Measurements from ENCODE around the gene SMU1.

Gene SMU1

GRCh38 chr9:33029231-33029786, 47.2 kb downstream of the SMU1 start:
- H3K27me3 ChIP-seq (replicated peaks; ENCODE audit: control insufficient read depth, insufficient read depth, low read length, poor library complexity, severe bottlenecking) = no peaks in the 10 kb centered on the region
- peaks cover 68% of the 10 kb centered on the region for H3K36me3 ChIP-seq (ENCODE audit: control insufficient read depth, insufficient read depth, low read length)
- H3K9me3 ChIP-seq (ENCODE audit: control insufficient read depth, low read length) = no peaks in the 10 kb centered on the region
- no peak for DNase-seq
- peaks cover 29% of the 10 kb centered on the region for H3K4me1 ChIP-seq (ENCODE audit: control insufficient read depth, insufficient read depth, low read length, poor library complexity, severe bottlenecking)
- no peak overlapping the region for H3K4me3 ChIP-seq (ENCODE audit: insufficient read depth, low read depth, low read length, poor library complexity, severe bottlenecking)
- H3K27ac ChIP-seq (ENCODE audit: insufficient read depth, low read length, poor library complexity, severe bottlenecking) = no peak overlapping the region

- peak; percentile 72 to 82 (median 79) for DNase-seq
- no peaks in the 10 kb centered on the region for H3K27me3 ChIP-seq (replicated peaks; ENCODE audit: control insufficient read depth, insufficient read depth, low read length, poor library complexity, severe bottlenecking)
- H3K36me3 ChIP-seq (ENCODE audit: control insufficient read depth, insufficient read depth, low read length) = peaks cover 34% of the 10 kb centered on the region
- peak overlapping the region; percentile 100 for H3K4me3 ChIP-seq (ENCODE audit: insufficient read depth, low read depth, low read length, poor library complexity, severe bottlenecking)
- H3K27ac ChIP-seq (ENCODE audit: insufficient read depth, low read length, poor library complexity, severe bottlenecking) = peak overlapping the region; percentile 100
- no peaks in the 10 kb centered on the region for H3K9me3 ChIP-seq (ENCODE audit: control insufficient read depth, low read length)
- peaks cover 28% of the 10 kb centered on the region for H3K4me1 ChIP-seq (ENCODE audit: control insufficient read depth, insufficient read depth, low read length, poor library complexity, severe bottlenecking)
Observed at GRCh38 chr9:33025572-33026342, 50.7 kb downstream of the SMU1 start.

GRCh38 chr9:33024966-33025571, 51.4 kb downstream of the SMU1 start, which contains the start of gene DNAJA1:
TSS of gene DNAJA1 (plus strand) at chr9:33025273. CDS start at chr9:33026485, 1,212 bp downstream.
- peak within 1 kb of the TSS; percentile 100 for H3K27ac ChIP-seq (ENCODE audit: insufficient read depth, low read length, poor library complexity, severe bottlenecking)
- peak; percentile 91 to 94 (median 91) for DNase-seq
- H3K4me1 ChIP-seq (ENCODE audit: control insufficient read depth, insufficient read depth, low read length, poor library complexity, severe bottlenecking) = peaks cover 28% of the 10 kb centered on the region
- H3K9me3 ChIP-seq (ENCODE audit: control insufficient read depth, low read length) = no peaks in the 10 kb centered on the region
- no peaks in the 10 kb centered on the region for H3K27me3 ChIP-seq (replicated peaks; ENCODE audit: control insufficient read depth, insufficient read depth, low read length, poor library complexity, severe bottlenecking)
- peak within 1 kb of the TSS; percentile 100 for H3K4me3 ChIP-seq (ENCODE audit: insufficient read depth, low read depth, low read length, poor library complexity, severe bottlenecking)
- peaks cover 27% of the 10 kb centered on the region for H3K36me3 ChIP-seq (ENCODE audit: control insufficient read depth, insufficient read depth, low read length)

GRCh38 chr9:33024126-33024965, 52.1 kb downstream of the SMU1 start:
- no peak for DNase-seq
- H3K36me3 ChIP-seq (ENCODE audit: control insufficient read depth, insufficient read depth, low read length) = peaks cover 23% of the 10 kb centered on the region
- peaks cover 28% of the 10 kb centered on the region for H3K4me1 ChIP-seq (ENCODE audit: control insufficient read depth, insufficient read depth, low read length, poor library complexity, severe bottlenecking)
- peak overlapping the region; percentile 100 for H3K27ac ChIP-seq (ENCODE audit: insufficient read depth, low read length, poor library complexity, severe bottlenecking)
- H3K9me3 ChIP-seq (ENCODE audit: control insufficient read depth, low read length) = no peaks in the 10 kb centered on the region
- H3K27me3 ChIP-seq (replicated peaks; ENCODE audit: control insufficient read depth, insufficient read depth, low read length, poor library complexity, severe bottlenecking) = no peaks in the 10 kb centered on the region
- peak overlapping the region; percentile 100 for H3K4me3 ChIP-seq (ENCODE audit: insufficient read depth, low read depth, low read length, poor library complexity, severe bottlenecking)

- peaks cover 16% of the 10 kb centered on the region for H3K36me3 ChIP-seq (ENCODE audit: control insufficient read depth, insufficient read depth, low read length)
- H3K27me3 ChIP-seq (replicated peaks; ENCODE audit: control insufficient read depth, insufficient read depth, low read length, poor library complexity, severe bottlenecking) = no peaks in the 10 kb centered on the region
- peaks cover 24% of the 10 kb centered on the region for H3K4me1 ChIP-seq (ENCODE audit: control insufficient read depth, insufficient read depth, low read length, poor library complexity, severe bottlenecking)
- peak overlapping the region; percentile 100 for H3K27ac ChIP-seq (ENCODE audit: insufficient read depth, low read length, poor library complexity, severe bottlenecking)
- no peak overlapping the region for H3K4me3 ChIP-seq (ENCODE audit: insufficient read depth, low read depth, low read length, poor library complexity, severe bottlenecking)
- DNase-seq = no peak
- no peaks in the 10 kb centered on the region for H3K9me3 ChIP-seq (ENCODE audit: control insufficient read depth, low read length)
Observed at GRCh38 chr9:33023661-33024060, 52.8 kb downstream of the SMU1 start.

GRCh38 chr9:33022755-33023154, 53.7 kb downstream of the SMU1 start:
- no peak for DNase-seq

GRCh38 chr9:33022303-33022702, 54.2 kb downstream of the SMU1 start:
- no peaks in the 10 kb centered on the region for H3K9me3 ChIP-seq (ENCODE audit: control insufficient read depth, low read length)
- peaks cover 11% of the 10 kb centered on the region for H3K4me1 ChIP-seq (ENCODE audit: control insufficient read depth, insufficient read depth, low read length, poor library complexity, severe bottlenecking)
- DNase-seq = no peak
- H3K27ac ChIP-seq (ENCODE audit: insufficient read depth, low read length, poor library complexity, severe bottlenecking) = no peak overlapping the region
- no peak overlapping the region for H3K4me3 ChIP-seq (ENCODE audit: insufficient read depth, low read depth, low read length, poor library complexity, severe bottlenecking)
- no peaks in the 10 kb centered on the region for H3K27me3 ChIP-seq (replicated peaks; ENCODE audit: control insufficient read depth, insufficient read depth, low read length, poor library complexity, severe bottlenecking)
- peaks cover 10% of the 10 kb centered on the region for H3K36me3 ChIP-seq (ENCODE audit: control insufficient read depth, insufficient read depth, low read length)

More at GRCh38 chr9:33022755-33023154, 53.7 kb downstream of the SMU1 start:
- Histone ChIP-seq H3K4me1 (ENCODE audit: control insufficient read depth, insufficient read depth, low read length, poor library complexity, severe bottlenecking) (peaks cover 15% of the 10 kb centered on the region), H3K27ac (ENCODE audit: insufficient read depth, low read length, poor library complexity, severe bottlenecking) (no peak overlapping the region), H3K4me3 (ENCODE audit: insufficient read depth, low read depth, low read length, poor library complexity, severe bottlenecking) (no peak overlapping the region), H3K27me3 (replicated peaks; ENCODE audit: control insufficient read depth, insufficient read depth, low read length, poor library complexity, severe bottlenecking) (no peaks in the 10 kb centered on the region), H3K9me3 (ENCODE audit: control insufficient read depth, low read length) (no peaks in the 10 kb centered on the region), H3K36me3 (ENCODE audit: control insufficient read depth, insufficient read depth, low read length) (peaks cover 13% of the 10 kb centered on the region)

- Histone ChIP-seq H3K36me3 (ENCODE audit: control insufficient read depth, insufficient read depth, low read length) (peaks cover 4% of the 10 kb centered on the region), H3K4me3 (ENCODE audit: insufficient read depth, low read depth, low read length, poor library complexity, severe bottlenecking) (no peak overlapping the region), H3K4me1 (ENCODE audit: control insufficient read depth, insufficient read depth, low read length, poor library complexity, severe bottlenecking) (peaks cover 4% of the 10 kb centered on the region), H3K27me3 (replicated peaks; ENCODE audit: control insufficient read depth, insufficient read depth, low read length, poor library complexity, severe bottlenecking) (no peaks in the 10 kb centered on the region), H3K27ac (ENCODE audit: insufficient read depth, low read length, poor library complexity, severe bottlenecking) (no peak overlapping the region), H3K9me3 (ENCODE audit: control insufficient read depth, low read length) (no peaks in the 10 kb centered on the region)
- no peak for DNase-seq
Observed at GRCh38 chr9:33019797-33020196, 56.7 kb downstream of the SMU1 start.

- H3K27ac ChIP-seq (ENCODE audit: insufficient read depth, low read length, poor library complexity, severe bottlenecking) = no peak overlapping the region
- no peaks in the 10 kb centered on the region for H3K9me3 ChIP-seq (ENCODE audit: control insufficient read depth, low read length)
- no peaks in the 10 kb centered on the region for H3K27me3 ChIP-seq (replicated peaks; ENCODE audit: control insufficient read depth, insufficient read depth, low read length, poor library complexity, severe bottlenecking)
- H3K4me3 ChIP-seq (ENCODE audit: insufficient read depth, low read depth, low read length, poor library complexity, severe bottlenecking) = no peak overlapping the region
- DNase-seq = no peak
- no peaks in the 10 kb centered on the region for H3K4me1 ChIP-seq (ENCODE audit: control insufficient read depth, insufficient read depth, low read length, poor library complexity, severe bottlenecking)
- H3K36me3 ChIP-seq (ENCODE audit: control insufficient read depth, insufficient read depth, low read length) = peaks cover 4% of the 10 kb centered on the region
Observed at GRCh38 chr9:33017283-33018041, 59.0 kb downstream of the SMU1 start.

Data from effector memory CD4-positive, alpha-beta T cell (primary cell).